GM12878 (cell line): ENCODE measurements around the gene HEXIM1. TPM values are rescaled to one million over a fixed set of nuclear protein-coding genes. Genes with fewer than 3 reads are reported as not detected.

Experiments used
- ATAC-seq: fragments of 200-7000 bp; cut with Tn5 transposase; 3 replicates; pipeline ENCODE4 v1.9.1; 2020; ENCODE audit warnings: mild to moderate bottlenecking, moderate library complexity
- BruUV-seq: library from RNA; stranded (reverse); fragments of 400-500 nt; replicated peaks from 2 replicates; lab custom pipeline; 2021; lab: Mats Ljungman, UMichigan
- CTCF ChIA-PET: fragments of 300-600 bp; sonication (Branson Sonifier 250); formaldehyde crosslinking; extraction: SDS; loops from one replicate; lab custom pipeline; 2021; ENCODE audit warnings: inconsistent platforms; lab: Yijun Ruan, JAX
- POLR2A ChIA-PET: fragments of 350-600 bp; formaldehyde crosslinking; extraction: SDS; loops from one replicate; lab custom pipeline; 2021; ENCODE audit warnings: inconsistent platforms; lab: Charles Lee
- RAD21 ChIA-PET: fragments of 300-600 bp; sonication (Branson Sonifier 250); formaldehyde crosslinking; loops from one replicate; lab custom pipeline; 2023; ENCODE audit warnings: antibody characterized with exemption; ENCODE audit not compliant: unreplicated experiment; lab: Charles Lee
- SMC1A ChIA-PET: fragments of 300-600 bp; sonication (Branson Sonifier 250); formaldehyde crosslinking; loops from one replicate; lab custom pipeline; 2023; ENCODE audit not compliant: unreplicated experiment, uncharacterized antibody; lab: Charles Lee
- DNase-seq: peaks from one replicate; pipeline ENCODE4 v3.0.0-alpha.2; 2011; ENCODE audit warnings: low read depth, low spot score
- FAIRE-seq: peaks from 3 replicates; lab custom pipeline; 2011; peaks lifted over from hg19 to GRCh38; lab: Jason Lieb, UNC
- H2AFZ ChIP-seq: 2 replicates; pipeline ENCODE4 v1.6.0; 2011; ENCODE audit warnings: low read depth, low read length, control low read depth; ENCODE audit not compliant: control insufficient read depth
- H3K27ac ChIP-seq: 2 replicates; pipeline ENCODE4 v1.5.1; 2011; ENCODE audit warnings: control low read depth; ENCODE audit not compliant: control insufficient read depth, insufficient read depth
- H3K27me3 ChIP-seq, 2 experiments: replicated peaks in 1 of 2; 2 replicates each; pipeline versions ENCODE4 v1.6.0 to v1.6.1; 2011; ENCODE audit warnings: low read length in 1 of 2; ENCODE audit not compliant: control insufficient read depth in 2 of 2, insufficient read depth in 2 of 2
- H3K36me3 ChIP-seq, 2 experiments: 2 replicates each; pipeline ENCODE4 v1.5.1; 2011; ENCODE audit warnings: low read length in 1 of 2; ENCODE audit not compliant: control insufficient read depth in 2 of 2, insufficient read depth in 2 of 2
- H3K4me1 ChIP-seq: 2 replicates; pipeline ENCODE4 v1.6.1; 2011; ENCODE audit warnings: mild to moderate bottlenecking, low read length, moderate library complexity, mixed read lengths; ENCODE audit not compliant: control insufficient read depth, insufficient read depth
- H3K4me2 ChIP-seq: 2 replicates; pipeline ENCODE4 v1.6.0; 2011; ENCODE audit warnings: control low read depth; ENCODE audit not compliant: control insufficient read depth, insufficient read depth
- H3K4me3 ChIP-seq: fragments of 200-600 bp; sonication (generic); 2 replicates; pipeline ENCODE4 v1.5.1; 2016
- H3K79me2 ChIP-seq: 2 replicates; pipeline ENCODE4 v1.6.0; 2011; ENCODE audit warnings: low read length; ENCODE audit not compliant: control insufficient read depth, insufficient read depth
- H3K9ac ChIP-seq: 2 replicates; pipeline ENCODE4 v1.8.0; 2011; ENCODE audit warnings: low read length, control low read depth, mixed read lengths; ENCODE audit not compliant: control insufficient read depth, insufficient read depth
- H3K9me3 ChIP-seq: replicated peaks from 3 replicates; pipeline ENCODE4 v1.5.1; 2011; ENCODE audit warnings: mild to moderate bottlenecking, low read length; ENCODE audit not compliant: control insufficient read depth, insufficient read depth
- H4K20me1 ChIP-seq: 2 replicates; pipeline ENCODE4 v1.6.0; 2011; ENCODE audit not compliant: control insufficient read depth, insufficient read depth
- ATF7 ChIP-seq: fragments of 450-650 bp; IDR thresholded peaks from 2 replicates; pipeline ENCODE4 v1.6.1; 2016; ENCODE audit warnings: low read depth, mild to moderate bottlenecking
- EGR1 ChIP-seq, 2 experiments: IDR thresholded peaks; 1 replicate in 1 of 2; 2 replicates in 1 of 2; pipeline ENCODE4 v1.6.1; 2011 to 2012; ENCODE audit warnings: low read depth in 2 of 2, low read length in 2 of 2, borderline replicate concordance in 1 of 2, mild to moderate bottlenecking in 1 of 2, moderate library complexity in 1 of 2
- WGBS: methylation state at CpG from one replicate; pipeline ENCODE4 v1.1.6; 2016; ENCODE audit warnings: low lambda C conversion rate; ENCODE audit not compliant: insufficient replicate concordance, insufficient coverage; ENCODE audit errors: missing lambda C conversion rate; 5-methylcytosine and 5-hydroxymethylcytosine counted together
- in situ Hi-C: fragments of 300-500 bp; cut with MboI; formaldehyde crosslinking; loops from 9 replicates; pipeline ENCODE4 v1.14.3; 2018; ENCODE audit warnings: mixed read lengths
- intact Hi-C: fragments of 100-400 bp; cut with micrococcal nuclease; formaldehyde crosslinking; loops from one replicate; pipeline ENCODE4 v1.14.2; 2022; ENCODE audit not compliant: unreplicated experiment
- microRNA-seq: library from miRNA; unstranded; fragments of <30 nt; microRNA quantifications from one replicate; pipeline ENCODE4, GENCODE V29; 2018
- polyA plus RNA-seq, 11 experiments: library from polyadenylated mRNA; depleted of rRNA in 4 of 11; unstranded in 6 of 11; stranded (reverse) in 5 of 11; fragments of >200 nt; fragmentation: Nextera tagmentation in 4 of 11; fragmentation: Illumina TruSeq in 1 of 11; extraction: Ambion mirVana in 4 of 11; extraction: Trizol in 1 of 11; gene quantifications; 1 replicate in 1 of 11; 2 replicates in 10 of 11; pipeline versions ENCODE4 v1.2.1 to v1.2.3, GENCODE V29; 2011 to 2016; ENCODE audit warnings: inconsistent platforms in 2 of 11, missing spikeins in 2 of 11, low read depth in 1 of 11
- small RNA-seq: library from RNA; depleted of rRNA; stranded (forward); fragments of <200 nt; gene quantifications from one replicate; pipeline ENCODE3, GENCODE V24; 2014
- total RNA-seq, 4 experiments: library from RNA; depleted of rRNA in 3 of 4; stranded (reverse); fragments of >200 nt in 3 of 4; fragmentation: Illumina TruSeq in 1 of 4; extraction: Trizol in 1 of 4; gene quantifications; 2 replicates each; pipeline versions ENCODE4 v1.2.1 to v1.2.3, GENCODE V29; 2013 to 2021

The HEXIM1 gene
- total and polyA plus RNA-seq, 10 of the 15 experiments (the other 5 are each of a cell fraction or from before 2014, with no cell fraction given): 1.9 to 24.1 (median 9.0) TPM

DNA sequence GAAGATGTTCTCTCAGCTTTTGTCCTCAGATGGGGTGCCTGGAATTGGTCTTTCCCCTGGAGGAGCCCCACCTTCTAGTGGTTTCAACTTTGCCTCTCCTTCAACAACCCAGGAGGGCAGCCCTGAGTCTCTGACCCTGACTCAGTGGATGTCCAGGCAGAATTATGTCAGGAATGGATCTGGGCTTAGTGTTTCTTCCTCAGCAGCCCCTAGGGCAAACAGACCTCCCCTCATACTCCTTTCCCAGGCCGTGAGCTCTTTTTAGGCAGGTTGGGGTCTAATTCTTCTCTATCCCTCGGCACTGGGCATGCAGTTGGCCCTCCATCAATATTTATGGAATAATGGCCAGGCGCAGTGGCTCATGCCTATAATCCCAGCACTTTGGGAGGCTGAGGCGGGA is 53.2 kb downstream of the HEXIM1 start:
- no peak overlapping the region for H2AFZ ChIP-seq
- H3K4me1 ChIP-seq: peaks cover 8% of the 10 kb centered on the region
- WGBS: 78% methylated on average over 4 of the region's 4 CpGs
- ChIA-PET CTCF (interaction anchor here (0.7 to 12.8 kb wide), 8 partner anchors 11 to 280 kb away, joined by 3 to 291 read pairs (median 3); partner anchors contain the start of genes ACBD4, HEXIM1 and PLCD3), RAD21 (interaction anchor here (8.6 kb wide), 1 partner anchor 65 kb away, joined by 108 read pairs; the partner anchor contains the start of gene ACBD4), POLR2A (interaction anchor here (0.5 kb wide), 1 partner anchor 77 kb away, joined by 4 read pairs; no protein-coding TSS in a partner anchor), SMC1A (interaction anchor here (1.4 to 3.5 kb wide), 2 partner anchors 51 to 66 kb away, joined by 3 to 12 read pairs; partner anchors contain the start of gene ACBD4)
- no peak overlapping the region for H3K9ac ChIP-seq
- no peak for ATAC-seq
- intact Hi-C loops (no loop called here), in situ Hi-C loops (no loop called here)
- H3K27ac ChIP-seq: no peak overlapping the region
- FAIRE-seq: no peak
- no peak overlapping the region for H3K4me2 ChIP-seq
- no peak overlapping the region for H3K4me3 ChIP-seq
- BruUV-seq: no TSS peak
- H4K20me1 ChIP-seq: no peaks in the 10 kb centered on the region
- H3K27me3 ChIP-seq: no peaks in the 10 kb centered on the region
- no peaks in the 10 kb centered on the region for H3K79me2 ChIP-seq
- no peak for DNase-seq
- H3K36me3 ChIP-seq: no peaks in the 10 kb centered on the region
- TF ChIP-seq EGR1 (IDR thresholded peaks at IDR 0.05; ENCODE audit: borderline replicate concordance in 1 of 2, low read depth in 2 of 2, low read length in 2 of 2) (no peak), ATF7 (no peak)
- H3K9me3 ChIP-seq: no peaks in the 10 kb centered on the region

Small RNAs within 50 kb of the gene (microRNA-seq; reads per million reads assigned to microRNA genes)
- gene MIR6784: not detected

Small RNAs within 50 kb of the gene (small RNA-seq; reads per million reads assigned to genes)
- gene MIR6784: not detected

Other genes with a start within 250 kb of the HEXIM1 start
Only the 7 nearest of the 12 such genes appear.
- gene DCAKD, start 96.8 kb upstream of the HEXIM1 start, total RNA-seq (2014; rRNA removed): 49.4 and 62.7 TPM in 2 replicates
- gene DCAKD, start 96.8 kb upstream of the HEXIM1 start, total RNA-seq (2014; rRNA removed; fragmentation: Illumina TruSeq; extraction: Trizol): 23.0 and 27.9 TPM in 2 replicates
- 44.4 and 45.8 TPM in 2 replicates for gene DCAKD, start 96.8 kb upstream of the HEXIM1 start, total RNA-seq (2021)
- 14.1 and 32.8 TPM in 2 replicates for gene DCAKD, start 96.8 kb upstream of the HEXIM1 start, polyA plus RNA-seq (2011; rRNA removed)
- gene DCAKD, start 96.8 kb upstream of the HEXIM1 start, polyA plus RNA-seq (2014; fragmentation: Illumina TruSeq; extraction: Trizol): 18.9 and 21.5 TPM in 2 replicates
- gene DCAKD, start 96.8 kb upstream of the HEXIM1 start, polyA plus RNA-seq (2014; fragmentation: Nextera tagmentation; extraction: Ambion mirVana): 10 to 100 TPM; 11.6 to 11.7 TPM
- gene DCAKD, start 96.8 kb upstream of the HEXIM1 start, polyA plus RNA-seq (2014; rRNA removed): 45.7 and 46.5 TPM in 2 replicates
- 10 to 100 TPM; 43.8 to 46.1 TPM for gene DCAKD, start 96.8 kb upstream of the HEXIM1 start, polyA plus RNA-seq (2016; fragmentation: Nextera tagmentation; extraction: Ambion mirVana)
- 118 and 121 TPM in 2 replicates for gene NMT1, start 87.2 kb upstream of the HEXIM1 start, total RNA-seq (2014; rRNA removed)
- 391 and 395 TPM in 2 replicates for gene NMT1, start 87.2 kb upstream of the HEXIM1 start, total RNA-seq (2014; rRNA removed; fragmentation: Illumina TruSeq; extraction: Trizol)
- gene NMT1, start 87.2 kb upstream of the HEXIM1 start, total RNA-seq (2021): 204 and 223 TPM in 2 replicates
- gene NMT1, start 87.2 kb upstream of the HEXIM1 start, polyA plus RNA-seq (2011; rRNA removed): 116 and 138 TPM in 2 replicates
- 80.7 and 216 TPM in 2 replicates for gene NMT1, start 87.2 kb upstream of the HEXIM1 start, polyA plus RNA-seq (2014; fragmentation: Illumina TruSeq; extraction: Trizol)
- gene NMT1, start 87.2 kb upstream of the HEXIM1 start, polyA plus RNA-seq (2014; fragmentation: Nextera tagmentation; extraction: Ambion mirVana): 100 to 1,000 TPM; 282 to 342 TPM
- 96.7 and 112 TPM in 2 replicates for gene NMT1, start 87.2 kb upstream of the HEXIM1 start, polyA plus RNA-seq (2014; rRNA removed)
- gene NMT1, start 87.2 kb upstream of the HEXIM1 start, polyA plus RNA-seq (2016; fragmentation: Nextera tagmentation; extraction: Ambion mirVana): 100 to 1,000 TPM; 221 to 226 TPM
- 0.45 and 0.76 TPM in 2 replicates for gene PLCD3, start 16.0 kb upstream of the HEXIM1 start, total RNA-seq (2014; rRNA removed)
- gene PLCD3, start 16.0 kb upstream of the HEXIM1 start, total RNA-seq (2014; rRNA removed; fragmentation: Illumina TruSeq; extraction: Trizol): 0.28 and 0.36 TPM in 2 replicates
- gene PLCD3, start 16.0 kb upstream of the HEXIM1 start, total RNA-seq (2021): 1.6 and 2.4 TPM in 2 replicates
- 0.52 and 1.2 TPM in 2 replicates for gene PLCD3, start 16.0 kb upstream of the HEXIM1 start, polyA plus RNA-seq (2011; rRNA removed)
- gene PLCD3, start 16.0 kb upstream of the HEXIM1 start, polyA plus RNA-seq (2014; fragmentation: Illumina TruSeq; extraction: Trizol): 0.03 and 1.6 TPM in 2 replicates
- under 1 TPM; 0.02 to 0.04 TPM for gene PLCD3, start 16.0 kb upstream of the HEXIM1 start, polyA plus RNA-seq (2014; fragmentation: Nextera tagmentation; extraction: Ambion mirVana)
- gene PLCD3, start 16.0 kb upstream of the HEXIM1 start, polyA plus RNA-seq (2014; rRNA removed): 1.2 and 1.6 TPM in 2 replicates
- gene PLCD3, start 16.0 kb upstream of the HEXIM1 start, polyA plus RNA-seq (2016; fragmentation: Nextera tagmentation; extraction: Ambion mirVana): under 1 TPM; 0.13 to 0.43 TPM
- gene ACBD4, start 12.8 kb upstream of the HEXIM1 start, total RNA-seq (2014; rRNA removed): 8.1 and 10.2 TPM in 2 replicates
- 5.4 and 5.7 TPM in 2 replicates for gene ACBD4, start 12.8 kb upstream of the HEXIM1 start, total RNA-seq (2014; rRNA removed; fragmentation: Illumina TruSeq; extraction: Trizol)
- 10.0 and 10.1 TPM in 2 replicates for gene ACBD4, start 12.8 kb upstream of the HEXIM1 start, total RNA-seq (2021)
- gene ACBD4, start 12.8 kb upstream of the HEXIM1 start, polyA plus RNA-seq (2011; rRNA removed): 4.4 and 6.5 TPM in 2 replicates
- 4.5 and 5.7 TPM in 2 replicates for gene ACBD4, start 12.8 kb upstream of the HEXIM1 start, polyA plus RNA-seq (2014; fragmentation: Illumina TruSeq; extraction: Trizol)
- gene ACBD4, start 12.8 kb upstream of the HEXIM1 start, polyA plus RNA-seq (2014; fragmentation: Nextera tagmentation; extraction: Ambion mirVana): under 1 TPM; 0.20 to 0.27 TPM
- 13.8 and 17.6 TPM in 2 replicates for gene ACBD4, start 12.8 kb upstream of the HEXIM1 start, polyA plus RNA-seq (2014; rRNA removed)
- gene ACBD4, start 12.8 kb upstream of the HEXIM1 start, polyA plus RNA-seq (2016; fragmentation: Nextera tagmentation; extraction: Ambion mirVana): 1 to 10 TPM; 7.2 to 9.9 TPM
- gene HEXIM2, start 13.4 kb downstream of the HEXIM1 start, total RNA-seq (2014; rRNA removed): 8.3 and 8.7 TPM in 2 replicates
- gene HEXIM2, start 13.4 kb downstream of the HEXIM1 start, total RNA-seq (2014; rRNA removed; fragmentation: Illumina TruSeq; extraction: Trizol): 4.8 and 5.1 TPM in 2 replicates
- gene HEXIM2, start 13.4 kb downstream of the HEXIM1 start, total RNA-seq (2021): 7.6 and 9.7 TPM in 2 replicates
- gene HEXIM2, start 13.4 kb downstream of the HEXIM1 start, polyA plus RNA-seq (2011; rRNA removed): 4.3 and 5.8 TPM in 2 replicates
- 0.87 and 4.9 TPM in 2 replicates for gene HEXIM2, start 13.4 kb downstream of the HEXIM1 start, polyA plus RNA-seq (2014; fragmentation: Illumina TruSeq; extraction: Trizol)
- gene HEXIM2, start 13.4 kb downstream of the HEXIM1 start, polyA plus RNA-seq (2014; fragmentation: Nextera tagmentation; extraction: Ambion mirVana): under 1 TPM; 0.10 to 0.22 TPM
- 7.1 and 12.5 TPM in 2 replicates for gene HEXIM2, start 13.4 kb downstream of the HEXIM1 start, polyA plus RNA-seq (2014; rRNA removed)
- gene HEXIM2, start 13.4 kb downstream of the HEXIM1 start, polyA plus RNA-seq (2016; fragmentation: Nextera tagmentation; extraction: Ambion mirVana): 10 to 100 TPM in 1 of 2 experiments, 1 to 10 TPM in 1; 9.7 to 10.3 TPM
- 19.2 and 22.6 TPM in 2 replicates for gene FMNL1, start 73.4 kb downstream of the HEXIM1 start, total RNA-seq (2014; rRNA removed)
- gene FMNL1, start 73.4 kb downstream of the HEXIM1 start, total RNA-seq (2014; rRNA removed; fragmentation: Illumina TruSeq; extraction: Trizol): 17.0 and 18.5 TPM in 2 replicates
- gene FMNL1, start 73.4 kb downstream of the HEXIM1 start, total RNA-seq (2021): 99.2 and 108 TPM in 2 replicates
- 7.7 and 11.5 TPM in 2 replicates for gene FMNL1, start 73.4 kb downstream of the HEXIM1 start, polyA plus RNA-seq (2011; rRNA removed)
- 18.4 and 53.7 TPM in 2 replicates for gene FMNL1, start 73.4 kb downstream of the HEXIM1 start, polyA plus RNA-seq (2014; fragmentation: Illumina TruSeq; extraction: Trizol)
- gene FMNL1, start 73.4 kb downstream of the HEXIM1 start, polyA plus RNA-seq (2014; fragmentation: Nextera tagmentation; extraction: Ambion mirVana): 1 to 10 TPM; 3.3 to 3.5 TPM
- gene FMNL1, start 73.4 kb downstream of the HEXIM1 start, polyA plus RNA-seq (2014; rRNA removed): 52.2 and 65.7 TPM in 2 replicates
- gene FMNL1, start 73.4 kb downstream of the HEXIM1 start, polyA plus RNA-seq (2016; fragmentation: Nextera tagmentation; extraction: Ambion mirVana): 10 to 100 TPM; 11.7 to 20.5 TPM
- gene SPATA32, start 113.6 kb downstream of the HEXIM1 start, total RNA-seq (2014; rRNA removed): 0.11 TPM in 1 of 2 replicates, not detected in the other
- not detected in 2 replicates for gene SPATA32, start 113.6 kb downstream of the HEXIM1 start, total RNA-seq (2014; rRNA removed; fragmentation: Illumina TruSeq; extraction: Trizol)
- 0.13 and 0.21 TPM in 2 replicates for gene SPATA32, start 113.6 kb downstream of the HEXIM1 start, total RNA-seq (2021)
- gene SPATA32, start 113.6 kb downstream of the HEXIM1 start, polyA plus RNA-seq (2011; rRNA removed): 0.03 TPM in 1 of 2 replicates, not detected in the other
- gene SPATA32, start 113.6 kb downstream of the HEXIM1 start, polyA plus RNA-seq (2014; fragmentation: Illumina TruSeq; extraction: Trizol): not detected in 2 replicates
- under 1 TPM; 0.11 to 0.13 TPM for gene SPATA32, start 113.6 kb downstream of the HEXIM1 start, polyA plus RNA-seq (2014; fragmentation: Nextera tagmentation; extraction: Ambion mirVana)
- 0.06 TPM in 1 of 2 replicates, not detected in the other for gene SPATA32, start 113.6 kb downstream of the HEXIM1 start, polyA plus RNA-seq (2014; rRNA removed)
- under 1 TPM in 1 of 2 experiments, not detected in 1; 0.35 TPM for gene SPATA32, start 113.6 kb downstream of the HEXIM1 start, polyA plus RNA-seq (2016; fragmentation: Nextera tagmentation; extraction: Ambion mirVana)